Stomach (tissue), 4 donors: ENCODE data around the gene ERG.

Source experiments
- EP300 ChIP-seq: sonication (generic); formaldehyde crosslinking; IDR thresholded peaks from one replicate; pipeline ENCODE4 v1.6.1; 2017; ENCODE audit warnings: antibody characterized with exemption
- POLR2AphosphoS5 ChIP-seq, 3 donors: sonication (generic); formaldehyde crosslinking; IDR thresholded peaks; one replicate each; pipeline ENCODE4 v1.6.1; 2016; ENCODE audit warnings: antibody characterized with exemption in 3 of 3
- TF ChIP-seq, protein P1 (sequence below), 7 experiments: fragments of 450-650 bp in 4 of 7; fragments of 200-600 bp in 3 of 7; sonication (generic) in 3 of 7; IDR thresholded peaks; one replicate each; pipeline ENCODE4 v1.5.1; 2016 to 2019; ENCODE audit warnings: antibody characterized with exemption in 7 of 7, control low read depth in 2 of 7, mild to moderate bottlenecking in 1 of 7

DNA sequence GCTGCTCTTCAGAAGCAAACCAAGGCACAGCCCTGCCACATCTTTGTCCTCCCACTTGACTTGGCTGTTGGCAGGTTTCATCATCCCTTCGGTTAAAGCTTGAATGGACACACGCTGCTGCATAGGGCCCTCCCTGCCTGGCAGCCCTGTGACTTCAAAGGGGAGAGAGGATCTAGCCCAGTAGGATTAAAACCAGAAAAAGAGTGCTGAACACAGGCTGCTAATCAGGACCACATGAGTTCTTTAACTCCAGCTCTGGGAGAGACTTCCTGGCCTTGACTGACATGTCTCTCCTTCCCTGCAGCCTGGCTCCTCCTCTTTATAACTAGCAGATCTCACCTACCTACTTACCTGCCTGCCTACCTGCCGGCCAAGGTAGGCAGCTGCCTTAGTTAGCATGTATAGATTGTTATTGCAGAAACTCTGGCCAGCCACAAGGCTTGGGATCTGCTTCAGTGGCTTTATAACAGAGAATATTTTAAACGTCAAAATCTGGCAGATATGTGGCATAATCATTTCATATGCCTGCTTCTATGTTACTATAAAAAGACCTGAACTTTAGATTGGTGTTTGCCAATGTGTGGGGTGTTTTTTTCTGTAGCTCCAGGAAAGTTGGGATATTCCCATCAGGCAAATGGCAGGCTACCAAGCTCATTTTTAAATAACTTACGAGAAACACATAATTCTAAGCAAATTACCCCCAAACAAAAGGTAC lies 49.4 kb downstream of the ERG start:
- TF ChIP-seq, protein P1, sequence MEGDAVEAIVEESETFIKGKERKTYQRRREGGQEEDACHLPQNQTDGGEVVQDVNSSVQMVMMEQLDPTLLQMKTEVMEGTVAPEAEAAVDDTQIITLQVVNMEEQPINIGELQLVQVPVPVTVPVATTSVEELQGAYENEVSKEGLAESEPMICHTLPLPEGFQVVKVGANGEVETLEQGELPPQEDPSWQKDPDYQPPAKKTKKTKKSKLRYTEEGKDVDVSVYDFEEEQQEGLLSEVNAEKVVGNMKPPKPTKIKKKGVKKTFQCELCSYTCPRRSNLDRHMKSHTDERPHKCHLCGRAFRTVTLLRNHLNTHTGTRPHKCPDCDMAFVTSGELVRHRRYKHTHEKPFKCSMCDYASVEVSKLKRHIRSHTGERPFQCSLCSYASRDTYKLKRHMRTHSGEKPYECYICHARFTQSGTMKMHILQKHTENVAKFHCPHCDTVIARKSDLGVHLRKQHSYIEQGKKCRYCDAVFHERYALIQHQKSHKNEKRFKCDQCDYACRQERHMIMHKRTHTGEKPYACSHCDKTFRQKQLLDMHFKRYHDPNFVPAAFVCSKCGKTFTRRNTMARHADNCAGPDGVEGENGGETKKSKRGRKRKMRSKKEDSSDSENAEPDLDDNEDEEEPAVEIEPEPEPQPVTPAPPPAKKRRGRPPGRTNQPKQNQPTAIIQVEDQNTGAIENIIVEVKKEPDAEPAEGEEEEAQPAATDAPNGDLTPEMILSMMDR (IDR thresholded peaks at IDR 0.05) = no peak
- TF ChIP-seq EP300 (no peak), POLR2AphosphoS5 (IDR thresholded peaks at IDR 0.05) (no peak)
